Muscle layer of colon (tissue), 2 donors: ENCODE results near the gene SOD1.

ENCODE experiments used
- H3K27ac ChIP-seq: one replicate; pipeline ENCODE4 v1.7.0; 2013; ENCODE audit warnings: low read depth, mild to moderate bottlenecking, low read length, moderate library complexity
- H3K27me3 ChIP-seq, 2 donors: one replicate each; pipeline ENCODE4 v1.7.0; 2013; ENCODE audit warnings: low read length in 2 of 2, mild to moderate bottlenecking in 2 of 2; ENCODE audit not compliant: insufficient read depth in 2 of 2, control insufficient read depth in 1 of 2
- H3K36me3 ChIP-seq: one replicate; pipeline ENCODE4 v1.7.0; 2013; ENCODE audit warnings: mild to moderate bottlenecking, low read length; ENCODE audit not compliant: insufficient read depth
- H3K4me1 ChIP-seq: one replicate; pipeline ENCODE4 v1.7.0; 2013; ENCODE audit warnings: mild to moderate bottlenecking, low read length; ENCODE audit not compliant: insufficient read depth
- H3K4me3 ChIP-seq, 2 donors: one replicate each; pipeline ENCODE4 v1.7.0; 2013; ENCODE audit warnings: low read length in 2 of 2, low read depth in 1 of 2, mild to moderate bottlenecking in 1 of 2, moderate library complexity in 1 of 2
- H3K9ac ChIP-seq: one replicate; pipeline ENCODE4 v1.7.0; 2013; ENCODE audit warnings: low read length
- H3K9me3 ChIP-seq: one replicate; pipeline ENCODE4 v1.7.0; 2013; ENCODE audit warnings: mild to moderate bottlenecking, low read length
- donor health status: abdominal sarcoma.
- donor health status: Adenocarcinoma of cecum.

The SOD1 gene

DNA sequence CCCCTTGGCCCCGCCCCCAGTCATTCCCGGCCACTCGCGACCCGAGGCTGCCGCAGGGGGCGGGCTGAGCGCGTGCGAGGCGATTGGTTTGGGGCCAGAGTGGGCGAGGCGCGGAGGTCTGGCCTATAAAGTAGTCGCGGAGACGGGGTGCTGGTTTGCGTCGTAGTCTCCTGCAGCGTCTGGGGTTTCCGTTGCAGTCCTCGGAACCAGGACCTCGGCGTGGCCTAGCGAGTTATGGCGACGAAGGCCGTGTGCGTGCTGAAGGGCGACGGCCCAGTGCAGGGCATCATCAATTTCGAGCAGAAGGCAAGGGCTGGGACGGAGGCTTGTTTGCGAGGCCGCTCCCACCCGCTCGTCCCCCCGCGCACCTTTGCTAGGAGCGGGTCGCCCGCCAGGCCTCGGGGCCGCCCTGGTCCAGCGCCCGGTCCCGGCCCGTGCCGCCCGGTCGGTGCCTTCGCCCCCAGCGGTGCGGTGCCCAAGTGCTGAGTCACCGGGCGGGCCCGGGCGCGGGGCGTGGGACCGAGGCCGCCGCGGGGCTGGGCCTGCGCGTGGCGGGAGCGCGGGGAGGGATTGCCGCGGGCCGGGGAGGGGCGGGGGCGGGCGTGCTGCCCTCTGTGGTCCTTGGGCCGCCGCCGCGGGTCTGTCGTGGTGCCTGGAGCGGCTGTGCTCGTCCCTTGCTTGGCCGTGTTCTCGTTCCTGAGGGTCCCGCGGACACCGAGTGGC, at the start of gene SOD1:
Gene SOD1 (plus strand): TSS at position 158 of the 723 bp plus-strand sequence. CDS start 77 bp downstream, at position 235.
- Histone ChIP-seq H3K27me3 (no peaks in the 10 kb centered on the region), H3K4me1 (peaks cover 18% of the 10 kb centered on the region), H3K27ac (peak within 1 kb of the TSS; percentile 84)

GRCh38 chr21:31611445-31611844, 48.0 kb upstream of the SOD1 start:
- no peak overlapping the region for H3K27ac ChIP-seq
- no peaks in the 10 kb centered on the region for H3K36me3 ChIP-seq
- no peak overlapping the region for H3K4me3 ChIP-seq
- H3K4me1 ChIP-seq, result no peaks in the 10 kb centered on the region
- no peak overlapping the region for H3K9ac ChIP-seq
- no peaks in the 10 kb centered on the region for H3K9me3 ChIP-seq
- H3K27me3 ChIP-seq, result no peaks in the 10 kb centered on the region

More for the DNA sequence above, at the start of gene SOD1:
- H3K9ac ChIP-seq, result peak within 1 kb of the TSS; percentile 71
- H3K9me3 ChIP-seq, result no peaks in the 10 kb centered on the region
- peaks cover 18% of the 10 kb centered on the region for H3K36me3 ChIP-seq
- H3K4me3 ChIP-seq, result peak within 1 kb of the TSS; percentile 72 to 84

- no peaks in the 10 kb centered on the region for H3K9me3 ChIP-seq
- H3K4me1 ChIP-seq, result no peaks in the 10 kb centered on the region
- H3K27me3 ChIP-seq, result no peaks in the 10 kb centered on the region
- no peak overlapping the region for H3K9ac ChIP-seq
- H3K36me3 ChIP-seq, result no peaks in the 10 kb centered on the region
- H3K27ac ChIP-seq, result no peak overlapping the region
- no peak overlapping the region for H3K4me3 ChIP-seq
These were observed 46.4 kb upstream of the SOD1 start for GRCh38 chr21:31612894-31613785.

- Histone ChIP-seq H3K27ac (no peak overlapping the region), H3K9me3 (no peaks in the 10 kb centered on the region), H3K27me3 (no peaks in the 10 kb centered on the region), H3K36me3 (no peaks in the 10 kb centered on the region), H3K4me1 (no peaks in the 10 kb centered on the region), H3K9ac (no peak overlapping the region), H3K4me3 (no peak overlapping the region)
These were observed 44.8 kb upstream of the SOD1 start for GRCh38 chr21:31614705-31615104.

DNA sequence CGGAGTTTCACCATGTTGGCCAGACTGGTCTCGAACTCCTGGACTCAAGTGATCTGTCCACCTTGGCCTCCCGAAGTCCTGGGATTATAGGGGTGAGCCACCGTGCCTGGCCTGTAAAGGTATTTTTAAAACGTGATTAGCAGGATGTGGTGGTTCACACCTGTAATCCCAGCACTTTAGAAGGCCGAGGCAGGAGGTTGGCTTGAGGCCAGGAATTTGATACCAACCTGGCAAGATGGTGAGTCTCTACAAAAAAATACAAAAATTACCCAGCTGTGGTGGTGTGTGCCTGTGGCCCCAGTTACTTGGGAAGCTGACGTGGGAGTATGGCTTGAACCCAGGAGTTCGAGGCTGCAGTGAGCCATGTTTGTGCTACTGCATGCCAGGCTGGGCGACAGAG, 43.3 kb upstream of the SOD1 start:
- Histone ChIP-seq H3K4me1 (no peaks in the 10 kb centered on the region), H3K4me3 (no peak overlapping the region), H3K9ac (no peak overlapping the region), H3K27me3 (no peaks in the 10 kb centered on the region), H3K36me3 (no peaks in the 10 kb centered on the region), H3K27ac (no peak overlapping the region), H3K9me3 (no peaks in the 10 kb centered on the region)

GRCh38 chr21:31618696-31619430, 40.6 kb upstream of the SOD1 start:
- Histone ChIP-seq H3K9me3 (no peaks in the 10 kb centered on the region), H3K4me1 (no peaks in the 10 kb centered on the region), H3K9ac (no peak overlapping the region), H3K4me3 (no peak overlapping the region), H3K27ac (no peak overlapping the region), H3K36me3 (no peaks in the 10 kb centered on the region), H3K27me3 (no peaks in the 10 kb centered on the region)

DNA sequence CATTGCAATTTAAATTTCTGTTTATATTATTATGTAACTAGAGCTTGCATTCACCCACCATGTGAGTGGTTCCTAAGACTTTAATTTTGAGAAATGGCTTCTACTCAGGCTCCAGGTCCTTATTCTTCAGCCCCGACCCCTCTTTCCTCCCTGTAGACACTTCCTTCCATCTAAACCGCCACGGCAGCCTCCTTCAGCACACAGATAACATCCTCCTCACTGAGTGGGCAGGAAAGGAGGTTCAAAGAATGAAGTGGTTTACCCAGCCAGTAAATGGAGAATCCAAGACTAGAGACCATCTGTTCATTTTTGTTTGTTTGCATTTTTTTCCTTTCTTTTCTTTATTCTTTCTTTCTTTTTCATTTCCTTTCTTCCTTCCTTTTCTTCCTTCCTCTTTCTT, 37.1 kb upstream of the SOD1 start:
- H3K9me3 ChIP-seq, result no peaks in the 10 kb centered on the region
- no peak overlapping the region for H3K9ac ChIP-seq
- H3K36me3 ChIP-seq, result no peaks in the 10 kb centered on the region
- no peak overlapping the region for H3K4me3 ChIP-seq
- no peaks in the 10 kb centered on the region for H3K4me1 ChIP-seq
- H3K27me3 ChIP-seq, result no peaks in the 10 kb centered on the region
- no peak overlapping the region for H3K27ac ChIP-seq

DNA sequence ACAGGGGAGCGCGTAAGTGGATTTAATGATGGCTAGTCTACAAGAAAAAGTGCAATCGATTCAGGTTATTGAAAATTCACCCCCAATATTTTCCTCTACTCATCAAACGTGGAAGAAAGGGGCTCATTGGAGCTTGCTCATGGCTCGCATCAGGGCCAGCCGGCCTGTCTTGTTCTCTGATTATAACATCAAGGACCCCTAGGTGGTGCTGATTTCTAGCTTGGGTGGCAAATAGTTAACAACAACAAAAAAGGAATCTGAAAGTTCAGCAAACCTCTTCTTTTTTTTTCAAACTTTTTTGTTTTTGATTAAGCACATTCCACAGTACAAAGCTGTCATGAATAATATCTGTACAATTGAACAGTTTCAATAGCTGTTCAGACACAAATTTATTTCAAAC, 35.8 kb upstream of the SOD1 start:
- no peaks in the 10 kb centered on the region for H3K9me3 ChIP-seq
- H3K4me3 ChIP-seq, result no peak overlapping the region
- H3K36me3 ChIP-seq, result no peaks in the 10 kb centered on the region
- no peaks in the 10 kb centered on the region for H3K4me1 ChIP-seq
- H3K27me3 ChIP-seq, result no peaks in the 10 kb centered on the region
- no peak overlapping the region for H3K27ac ChIP-seq
- no peak overlapping the region for H3K9ac ChIP-seq

DNA sequence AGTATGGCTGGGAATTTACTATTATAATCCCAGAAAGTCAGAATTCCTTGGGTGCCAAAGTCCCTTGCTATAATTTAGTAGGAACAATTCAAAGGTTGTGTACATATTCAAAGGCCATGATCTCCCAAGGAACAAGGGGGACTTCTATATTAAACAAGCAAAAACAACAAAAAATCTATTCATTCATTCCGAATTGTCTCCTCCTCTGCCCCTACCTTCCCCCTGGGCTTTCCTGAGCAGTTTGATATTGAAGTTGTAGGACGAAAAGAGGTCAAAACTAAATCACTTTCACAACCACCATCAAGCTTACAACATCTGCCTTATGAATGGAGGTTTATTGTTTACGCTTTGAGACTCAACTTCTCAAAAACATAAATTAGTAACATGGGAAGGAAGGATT, 35.3 kb upstream of the SOD1 start:
- Histone ChIP-seq H3K9ac (no peak overlapping the region), H3K27ac (no peak overlapping the region), H3K9me3 (no peaks in the 10 kb centered on the region), H3K4me1 (no peaks in the 10 kb centered on the region), H3K4me3 (no peak overlapping the region), H3K27me3 (no peaks in the 10 kb centered on the region), H3K36me3 (no peaks in the 10 kb centered on the region)

GRCh38 chr21:31624961-31625491, 34.5 kb upstream of the SOD1 start:
- H3K27ac ChIP-seq, result no peak overlapping the region
- H3K36me3 ChIP-seq, result no peaks in the 10 kb centered on the region
- H3K27me3 ChIP-seq, result no peaks in the 10 kb centered on the region
- H3K4me3 ChIP-seq, result no peak overlapping the region
- no peaks in the 10 kb centered on the region for H3K4me1 ChIP-seq
- H3K9ac ChIP-seq, result no peak overlapping the region
- H3K9me3 ChIP-seq, result no peaks in the 10 kb centered on the region
